GM18499 (cell line): Measurements from ENCODE around the gene OR10G3.

Experiments used
- ATAC-seq: cut with Tn5 transposase; IDR thresholded peaks from one replicate; pipeline ENCODE4 v1.9.1; 2021; ENCODE audit warnings: moderate number of reproducible peaks; ENCODE audit not compliant: insufficient read depth, unreplicated experiment

OR10G3 gene

DNA sequence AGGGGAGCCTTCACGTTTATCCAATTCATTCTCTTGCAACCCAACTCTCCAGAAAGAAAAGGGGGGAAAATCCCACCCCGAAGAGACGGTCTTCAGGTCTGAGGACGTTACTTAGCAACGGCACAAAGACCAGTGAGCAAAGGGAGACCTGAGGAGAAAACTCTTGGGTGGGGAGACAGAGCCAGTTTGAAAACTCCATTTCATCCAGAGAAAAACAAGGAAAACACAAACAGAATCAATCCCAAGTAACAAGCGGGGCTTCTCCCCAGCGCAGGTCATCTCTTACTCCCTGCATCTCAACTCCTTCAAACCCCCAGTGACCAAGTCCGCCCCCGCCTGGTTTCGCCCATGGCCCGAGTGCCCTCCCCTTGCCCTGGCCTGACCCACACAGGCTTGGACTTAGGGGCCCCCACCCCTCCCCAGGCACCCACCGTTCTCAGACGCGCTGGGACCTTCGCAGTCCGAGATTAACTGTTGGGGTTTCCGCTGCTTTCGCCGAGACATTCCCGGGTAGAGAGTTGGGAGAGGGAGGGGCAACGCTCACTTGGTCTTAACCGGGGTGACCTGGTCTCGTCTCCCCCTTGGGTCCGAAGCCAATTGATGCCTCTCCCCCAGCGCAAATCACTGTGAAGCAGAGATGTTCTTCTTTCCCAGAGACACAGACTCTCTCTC lies 43.3 kb downstream of the OR10G3 start:
- no peak for ATAC-seq

DNA sequence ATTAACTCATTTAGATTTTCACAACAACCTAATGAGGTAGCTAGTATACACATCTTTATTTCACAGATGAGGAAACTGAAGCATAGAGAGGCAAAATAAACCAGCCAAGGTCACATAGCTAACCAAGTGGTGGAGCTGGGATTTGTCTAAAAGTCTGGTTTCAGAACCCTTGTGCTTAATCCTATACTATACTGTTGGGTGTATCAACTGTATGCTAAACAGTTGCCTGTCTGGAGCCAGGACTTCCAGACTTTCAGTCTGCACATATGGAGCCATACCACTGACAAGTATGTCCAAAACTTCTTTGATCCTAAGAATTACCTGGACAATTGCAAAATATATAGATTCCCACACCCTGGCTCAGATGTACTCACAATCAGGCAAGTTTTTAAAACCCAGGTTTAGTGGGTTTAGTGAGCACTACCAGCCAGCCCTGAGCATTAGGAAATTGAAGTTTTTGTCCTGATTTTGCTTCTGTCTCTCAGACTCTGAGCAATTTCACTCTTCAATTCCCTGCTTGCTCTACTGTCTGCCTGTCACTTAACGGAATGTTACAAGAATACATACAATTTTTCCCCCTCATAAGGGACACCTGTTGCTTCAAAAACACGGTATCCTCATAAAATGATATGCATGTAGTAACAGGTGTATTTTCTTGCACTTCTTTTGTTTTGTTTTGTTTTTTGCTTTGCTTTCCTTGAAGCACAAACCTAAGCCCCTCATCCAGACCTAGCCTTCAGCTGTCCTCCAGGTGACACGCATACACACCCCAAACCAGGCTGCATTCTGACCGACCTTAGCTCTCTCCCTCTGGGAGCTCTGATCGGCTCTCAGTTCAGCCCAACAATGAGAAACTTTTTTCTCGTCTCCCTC lies 44.1 kb downstream of the OR10G3 start:
- no peak for ATAC-seq

DNA sequence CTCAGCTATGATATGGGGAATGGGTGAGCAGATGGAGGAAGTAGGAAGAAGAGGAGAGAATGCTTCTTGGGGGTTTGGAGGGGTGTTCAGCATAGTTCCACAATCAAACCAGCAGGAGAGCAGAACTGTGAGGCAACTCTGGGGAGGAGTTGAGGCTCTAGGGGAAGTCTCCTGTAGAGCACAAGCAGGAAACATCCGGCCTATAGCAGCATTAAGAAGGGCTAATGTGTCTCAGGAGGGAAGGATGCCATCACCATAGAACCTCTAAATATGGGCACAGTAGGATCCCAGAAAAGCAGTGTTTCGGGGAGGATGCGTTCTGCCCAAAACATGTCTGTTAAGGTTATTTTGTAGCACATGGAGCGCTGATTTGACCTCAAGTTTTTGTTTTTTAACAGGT lies 45.3 kb downstream of the OR10G3 start:
- ATAC-seq, result no peak

DNA sequence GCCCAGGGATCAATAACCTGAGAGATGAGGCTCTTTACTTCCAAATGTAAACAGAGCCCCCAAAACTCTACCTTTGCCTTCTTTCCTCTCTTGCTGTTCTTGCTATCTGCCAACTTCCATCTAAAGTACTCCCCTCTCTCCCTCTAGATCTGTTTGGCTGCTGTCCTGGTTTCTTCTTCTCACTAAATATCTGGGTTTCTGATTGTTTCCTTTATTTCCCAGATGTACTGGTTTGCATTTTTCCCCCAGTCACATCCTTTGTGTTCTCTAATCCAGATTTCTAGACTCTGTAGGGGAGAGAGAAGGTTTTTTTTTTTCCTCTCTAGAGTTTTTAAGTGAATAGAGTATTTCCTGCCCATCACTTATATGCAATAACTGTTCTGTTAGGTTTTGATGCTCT lies 46.6 kb downstream of the OR10G3 start:
- no peak for ATAC-seq

DNA sequence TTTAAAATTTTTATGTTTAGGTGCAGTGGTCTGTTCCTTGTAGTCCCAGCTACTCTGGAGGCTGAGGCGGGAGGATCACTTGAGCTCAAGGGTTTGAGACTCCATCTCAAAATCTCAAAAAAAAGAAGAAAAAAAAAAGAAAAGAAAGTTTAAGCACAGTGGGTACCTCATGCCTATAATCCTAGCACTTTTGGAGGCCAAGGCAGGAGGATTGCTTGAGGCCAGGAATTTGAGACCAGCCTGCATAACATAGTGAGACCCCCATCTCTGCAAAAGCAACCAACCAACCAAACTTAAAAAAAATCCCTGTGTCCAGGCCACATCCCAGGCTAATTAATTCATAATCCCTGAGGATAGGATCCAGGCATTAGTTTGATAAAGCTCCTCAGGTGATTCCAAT lies 50.4 kb downstream of the OR10G3 start:
- no peak for ATAC-seq

DNA sequence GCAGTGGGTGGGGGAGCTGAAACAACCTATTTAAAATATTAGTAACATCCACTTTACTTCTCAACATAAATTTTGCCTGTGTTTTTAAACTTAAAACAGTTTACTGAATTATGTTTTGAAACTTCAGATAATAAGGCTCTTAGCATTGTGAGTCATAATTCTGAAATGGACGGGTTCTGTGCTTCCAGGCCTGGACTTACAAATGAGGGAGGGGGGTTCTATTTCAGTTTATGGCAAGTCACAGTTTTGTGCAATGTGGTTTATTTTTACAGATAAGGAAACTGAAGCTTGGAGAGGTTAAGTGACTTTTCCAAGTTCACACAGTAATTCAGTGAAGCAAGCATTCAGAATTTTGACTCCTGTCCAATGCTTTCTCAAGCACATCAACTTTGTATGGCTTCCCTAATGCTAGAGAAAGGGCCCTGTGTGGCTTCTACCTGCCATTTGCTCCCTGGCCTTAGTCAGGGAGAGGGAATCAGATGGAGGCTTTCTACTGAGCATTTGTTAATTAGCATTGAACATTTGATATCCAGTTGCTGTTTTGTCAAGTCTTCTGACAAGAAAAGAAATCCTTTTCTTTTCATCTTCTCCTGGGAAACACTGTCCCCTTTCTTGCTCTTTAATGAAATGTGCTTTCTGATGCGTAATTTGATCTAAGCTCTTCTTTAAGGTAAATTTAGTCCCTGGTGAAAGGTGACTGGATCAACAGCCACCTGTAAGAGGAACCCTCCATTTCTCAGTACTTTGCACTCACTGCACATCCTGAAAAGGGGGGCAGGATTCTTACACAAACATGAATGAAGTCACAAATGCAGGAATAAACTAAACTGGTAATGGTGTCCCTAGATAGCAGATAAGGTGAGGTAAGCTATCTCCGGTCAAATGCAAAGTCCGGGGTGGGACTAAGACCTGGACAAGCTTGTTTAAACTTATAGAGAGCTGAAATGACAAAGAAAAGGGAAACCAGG lies 51.2 kb downstream of the OR10G3 start:
- ATAC-seq, result no peak

DNA sequence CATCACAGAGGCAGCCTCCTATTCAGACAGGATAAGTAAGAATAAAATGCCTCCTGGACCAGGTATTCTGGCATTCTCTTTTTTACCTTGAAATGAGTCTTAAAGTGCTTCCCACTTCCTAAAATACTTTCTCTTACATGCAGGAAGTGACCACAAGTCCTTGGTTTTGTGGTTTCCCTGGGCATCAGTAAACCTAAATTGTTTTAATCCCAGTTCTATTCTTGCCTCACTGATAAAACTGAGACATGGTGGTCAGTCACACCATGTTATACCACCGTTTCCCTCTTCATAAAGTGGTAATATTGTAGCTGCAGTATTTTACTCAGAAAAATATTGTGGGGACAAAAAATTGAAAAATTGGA lies 52.6 kb downstream of the OR10G3 start:
- ATAC-seq, result no peak

DNA sequence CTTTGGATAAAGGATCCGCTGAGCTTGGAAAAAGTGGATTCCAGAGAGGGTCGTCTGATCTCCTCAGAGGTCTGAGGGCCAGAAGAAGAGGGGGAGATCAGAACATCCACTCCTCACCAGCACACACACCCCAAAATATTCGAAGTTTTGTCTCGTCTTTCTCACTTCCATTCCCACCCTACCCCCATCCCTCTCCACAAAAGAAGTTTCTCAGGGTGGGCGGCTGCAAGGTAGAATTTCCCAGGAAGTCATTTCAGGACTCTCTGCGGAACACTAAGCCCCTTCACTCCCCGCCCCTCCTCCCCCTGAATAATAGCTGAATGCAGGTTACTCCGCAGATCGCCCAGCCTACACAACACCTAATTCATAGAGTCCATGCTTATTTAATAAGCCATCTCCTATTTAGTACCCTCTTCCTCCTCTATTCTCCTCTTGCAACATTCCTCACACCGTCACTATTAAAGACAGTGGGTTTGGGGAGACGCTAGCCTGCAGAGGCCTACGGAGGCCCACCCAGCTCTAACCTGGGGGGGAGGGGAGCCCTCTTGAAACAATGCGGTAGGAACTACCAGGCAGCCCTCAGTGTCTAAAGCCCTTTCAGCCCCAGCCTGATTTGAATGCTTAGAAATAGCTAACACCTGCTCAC lies 53.1 kb downstream of the OR10G3 start:
- no peak for ATAC-seq

DNA sequence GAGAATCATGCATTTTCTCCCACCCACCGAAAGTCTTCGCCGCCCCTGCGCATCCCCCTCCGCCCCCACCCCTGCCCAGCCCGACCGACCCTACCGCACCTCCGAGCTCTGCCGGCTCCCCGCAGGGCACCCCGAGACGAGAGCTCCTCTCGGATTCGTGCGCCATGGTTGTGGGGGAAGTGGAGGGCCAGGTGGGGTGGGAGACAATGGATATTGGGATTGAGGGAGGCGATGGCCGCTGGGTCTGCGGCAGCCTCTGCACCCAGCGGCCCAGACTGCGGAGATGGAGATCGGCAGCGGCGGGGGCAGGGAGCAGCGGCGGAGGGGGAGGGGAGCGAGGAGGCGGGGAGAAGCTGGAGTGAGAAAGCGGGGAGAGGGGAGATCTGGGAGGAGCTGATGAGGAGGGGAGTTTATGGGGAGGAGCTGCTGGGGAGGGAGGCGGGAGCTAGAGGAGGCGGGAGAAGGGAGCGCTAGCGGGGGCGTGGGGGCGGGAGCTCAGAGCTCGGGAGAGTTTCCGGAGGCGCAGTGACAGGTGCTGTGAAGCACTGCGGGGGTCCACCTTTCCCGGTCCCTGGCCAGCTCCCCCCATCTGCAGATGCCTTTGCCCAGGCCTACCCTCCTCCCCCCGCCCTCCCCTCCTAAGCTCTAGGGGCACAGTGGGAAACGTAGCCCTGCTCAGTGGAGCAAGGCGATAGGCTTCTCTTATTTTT lies 53.8 kb downstream of the OR10G3 start, which contains the start of gene SALL2:
Gene SALL2 (minus strand): TSS at position 385 of the 710 bp plus-strand sequence. CDS start 219 bp downstream, at position 166.
- no peak for ATAC-seq

DNA sequence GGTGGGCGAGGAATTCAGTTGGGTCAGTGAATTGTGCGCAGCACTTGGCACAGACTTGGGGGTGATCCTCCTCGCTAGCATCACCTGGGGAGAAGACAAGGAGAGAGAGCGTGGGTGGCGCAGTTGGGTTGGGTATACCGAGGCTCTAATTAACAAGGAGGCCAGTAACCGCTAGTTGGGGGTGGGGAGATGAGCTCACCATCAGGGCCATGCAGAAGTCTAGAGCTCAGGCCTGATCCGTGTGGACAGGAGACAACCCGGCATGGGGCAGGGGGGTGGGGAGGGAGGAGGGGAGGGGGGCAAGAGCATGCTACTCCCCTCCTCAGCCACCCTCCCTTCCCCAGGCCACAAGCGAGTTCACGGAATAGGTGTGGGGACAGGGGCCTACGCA lies 54.3 kb downstream of the OR10G3 start:
- no peak for ATAC-seq

DNA sequence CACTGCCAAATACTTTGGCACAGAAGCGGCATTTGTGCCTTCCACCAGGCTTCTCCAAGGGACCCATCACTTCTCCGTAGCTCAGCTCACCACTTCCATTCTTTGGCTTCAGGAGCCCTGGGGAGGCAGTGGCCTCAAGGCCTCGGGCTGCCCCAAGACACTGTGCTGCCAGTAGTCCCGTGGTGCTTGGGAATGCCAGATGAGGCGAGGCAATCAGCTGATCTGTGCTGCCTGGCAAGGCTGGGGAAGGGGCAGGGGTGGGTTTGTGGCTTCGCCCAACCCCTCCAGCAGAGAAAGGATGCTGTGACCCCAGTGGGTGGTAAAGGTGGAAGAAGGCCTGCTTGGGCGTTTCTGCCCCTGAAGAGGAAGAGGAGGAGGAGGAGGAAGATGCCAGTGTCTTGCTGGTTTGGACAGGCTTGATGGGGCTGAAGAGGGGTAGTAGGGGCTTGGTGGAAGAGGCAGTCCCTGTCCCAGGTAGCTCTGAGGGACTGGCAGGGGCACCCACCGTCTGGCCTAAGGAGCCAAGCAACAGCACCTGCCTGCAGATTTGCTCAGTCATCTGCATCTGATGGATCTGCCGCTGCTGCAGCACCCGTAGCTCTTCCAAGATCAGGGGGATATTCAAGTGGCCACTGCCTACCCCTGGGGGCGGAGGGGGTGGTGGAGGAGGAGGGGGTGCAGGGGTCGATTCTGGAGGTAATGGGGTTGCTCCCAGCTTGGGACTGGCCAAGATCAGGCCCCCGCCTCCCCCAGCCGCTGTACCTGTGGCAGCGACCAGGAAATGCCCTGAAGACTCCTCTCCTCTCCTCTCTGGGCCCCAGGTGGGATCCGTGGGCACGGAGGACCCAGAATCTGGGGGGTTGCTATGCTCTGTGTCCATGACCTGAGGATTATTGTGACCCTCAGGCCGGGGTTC lies 55.0 kb downstream of the OR10G3 start:
- ATAC-seq, result no peak

DNA sequence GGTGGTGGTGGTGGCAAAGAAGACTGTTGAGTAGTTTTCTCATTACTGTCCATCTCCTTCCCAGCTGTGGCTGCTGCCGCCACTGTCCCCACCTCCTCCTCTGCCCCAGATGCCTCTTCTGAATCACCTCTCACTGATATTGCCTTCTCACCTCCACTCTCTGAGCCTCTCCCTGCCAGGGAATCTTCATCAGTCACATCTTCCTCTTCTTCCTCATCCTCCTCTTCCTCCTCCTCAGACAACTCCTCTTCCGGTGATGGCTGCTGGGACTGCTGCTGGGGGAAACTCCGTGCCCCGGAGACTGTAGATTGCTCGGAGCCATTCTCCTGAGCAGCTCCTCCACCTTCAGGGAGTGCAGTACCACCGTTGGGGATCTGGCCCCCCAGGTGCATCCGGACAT lies 56.7 kb downstream of the OR10G3 start:
- ATAC-seq, result no peak

DNA sequence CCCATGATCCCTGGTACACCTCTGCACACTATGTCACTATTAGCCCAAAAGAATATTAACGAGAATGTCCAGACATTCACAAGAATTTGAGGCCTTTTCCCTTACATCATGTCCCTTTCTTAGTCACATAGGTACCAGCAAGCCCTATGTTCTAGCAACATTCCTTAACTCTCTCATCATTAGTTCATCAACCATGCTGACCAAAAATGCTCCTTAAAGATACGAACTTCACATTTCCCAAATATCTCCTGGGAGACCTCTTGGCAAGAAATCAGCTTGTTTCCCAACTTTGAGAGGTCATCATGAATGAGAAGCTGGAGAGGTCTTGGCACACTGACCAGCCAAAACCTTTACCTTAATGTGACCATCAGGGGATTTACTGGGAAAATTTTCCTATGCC lies 58.4 kb downstream of the OR10G3 start:
- no peak for ATAC-seq

DNA sequence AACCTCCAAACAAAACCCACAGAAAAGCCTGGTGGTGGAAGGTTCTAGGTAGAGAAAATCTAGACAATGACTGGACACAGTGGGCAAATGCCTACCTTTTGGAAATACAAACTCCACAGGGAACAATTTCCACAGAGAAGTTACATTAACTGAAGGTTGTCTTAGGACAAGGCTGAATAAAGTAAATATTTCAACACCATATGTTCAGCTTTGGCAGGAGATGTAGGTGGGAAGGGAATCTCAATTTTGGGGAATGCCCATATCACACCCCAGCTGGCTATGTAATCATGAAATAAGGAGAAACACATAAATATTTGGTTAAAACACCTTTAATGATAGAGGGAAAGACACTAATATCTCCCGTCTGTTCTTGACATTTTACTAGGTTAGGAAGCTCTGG lies 59.1 kb downstream of the OR10G3 start:
- no peak for ATAC-seq

DNA sequence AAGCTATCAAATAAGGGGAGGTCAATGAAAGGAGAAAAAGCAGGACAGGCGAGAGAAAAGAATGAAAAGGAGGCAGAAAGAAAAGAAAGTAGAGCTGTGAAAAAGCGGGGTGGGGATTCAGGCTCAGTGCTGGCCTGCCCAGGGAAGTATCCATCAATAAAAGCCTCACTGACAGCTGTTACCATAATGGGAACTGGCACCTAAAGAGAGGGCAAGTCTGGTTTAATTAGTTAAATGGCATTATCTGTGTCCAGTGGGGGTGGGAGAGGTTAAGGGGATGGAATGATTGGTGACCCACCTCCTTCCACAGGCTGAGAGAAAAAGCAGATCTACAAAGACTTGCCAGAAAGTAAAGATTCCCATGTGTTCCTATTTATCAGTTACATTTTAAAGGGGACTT lies 61.2 kb downstream of the OR10G3 start:
- ATAC-seq, result no peak
